ENCODE measurements around the gene ERAS.
"Not testable (repeated sequence)": the region's sequence is repeated elsewhere in the genome, so short reads cannot be mapped to it uniquely, and the experiment has no call there.

GRCh38 chrX:48876944-48877343 lies 50.6 kb downstream of the ERAS start:
- TF ChIP-seq, protein P1, sequence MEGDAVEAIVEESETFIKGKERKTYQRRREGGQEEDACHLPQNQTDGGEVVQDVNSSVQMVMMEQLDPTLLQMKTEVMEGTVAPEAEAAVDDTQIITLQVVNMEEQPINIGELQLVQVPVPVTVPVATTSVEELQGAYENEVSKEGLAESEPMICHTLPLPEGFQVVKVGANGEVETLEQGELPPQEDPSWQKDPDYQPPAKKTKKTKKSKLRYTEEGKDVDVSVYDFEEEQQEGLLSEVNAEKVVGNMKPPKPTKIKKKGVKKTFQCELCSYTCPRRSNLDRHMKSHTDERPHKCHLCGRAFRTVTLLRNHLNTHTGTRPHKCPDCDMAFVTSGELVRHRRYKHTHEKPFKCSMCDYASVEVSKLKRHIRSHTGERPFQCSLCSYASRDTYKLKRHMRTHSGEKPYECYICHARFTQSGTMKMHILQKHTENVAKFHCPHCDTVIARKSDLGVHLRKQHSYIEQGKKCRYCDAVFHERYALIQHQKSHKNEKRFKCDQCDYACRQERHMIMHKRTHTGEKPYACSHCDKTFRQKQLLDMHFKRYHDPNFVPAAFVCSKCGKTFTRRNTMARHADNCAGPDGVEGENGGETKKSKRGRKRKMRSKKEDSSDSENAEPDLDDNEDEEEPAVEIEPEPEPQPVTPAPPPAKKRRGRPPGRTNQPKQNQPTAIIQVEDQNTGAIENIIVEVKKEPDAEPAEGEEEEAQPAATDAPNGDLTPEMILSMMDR (IDR thresholded peaks at IDR 0.05) = not testable (repeated sequence)
- not testable (repeated sequence) for TF ChIP-seq EP300, POLR2A (IDR thresholded peaks at IDR 0.05)
